Measurements from ENCODE around the gene PRKN.

- TF ChIP-seq CTCF (IDR thresholded peaks at IDR 0.05) (no peak), POLR2A (IDR thresholded peaks at IDR 0.05) (no peak)
These were observed 338.1 kb downstream of the PRKN start for GRCh38 chr6:162389343-162390085.
